ENCODE measurements around the gene MEN1.

- TF ChIP-seq, protein P1, sequence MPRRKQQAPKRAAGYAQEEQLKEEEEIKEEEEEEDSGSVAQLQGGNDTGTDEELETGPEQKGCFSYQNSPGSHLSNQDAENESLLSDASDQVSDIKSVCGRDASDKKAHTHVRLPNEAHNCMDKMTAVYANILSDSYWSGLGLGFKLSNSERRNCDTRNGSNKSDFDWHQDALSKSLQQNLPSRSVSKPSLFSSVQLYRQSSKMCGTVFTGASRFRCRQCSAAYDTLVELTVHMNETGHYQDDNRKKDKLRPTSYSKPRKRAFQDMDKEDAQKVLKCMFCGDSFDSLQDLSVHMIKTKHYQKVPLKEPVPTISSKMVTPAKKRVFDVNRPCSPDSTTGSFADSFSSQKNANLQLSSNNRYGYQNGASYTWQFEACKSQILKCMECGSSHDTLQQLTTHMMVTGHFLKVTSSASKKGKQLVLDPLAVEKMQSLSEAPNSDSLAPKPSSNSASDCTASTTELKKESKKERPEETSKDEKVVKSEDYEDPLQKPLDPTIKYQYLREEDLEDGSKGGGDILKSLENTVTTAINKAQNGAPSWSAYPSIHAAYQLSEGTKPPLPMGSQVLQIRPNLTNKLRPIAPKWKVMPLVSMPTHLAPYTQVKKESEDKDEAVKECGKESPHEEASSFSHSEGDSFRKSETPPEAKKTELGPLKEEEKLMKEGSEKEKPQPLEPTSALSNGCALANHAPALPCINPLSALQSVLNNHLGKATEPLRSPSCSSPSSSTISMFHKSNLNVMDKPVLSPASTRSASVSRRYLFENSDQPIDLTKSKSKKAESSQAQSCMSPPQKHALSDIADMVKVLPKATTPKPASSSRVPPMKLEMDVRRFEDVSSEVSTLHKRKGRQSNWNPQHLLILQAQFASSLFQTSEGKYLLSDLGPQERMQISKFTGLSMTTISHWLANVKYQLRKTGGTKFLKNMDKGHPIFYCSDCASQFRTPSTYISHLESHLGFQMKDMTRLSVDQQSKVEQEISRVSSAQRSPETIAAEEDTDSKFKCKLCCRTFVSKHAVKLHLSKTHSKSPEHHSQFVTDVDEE (CRISPR knock-in tag; IDR thresholded peaks at IDR 0.05): no peak
- TF ChIP-seq ZNF8 (CRISPR knock-in tag; IDR thresholded peaks at IDR 0.05) (no peak), TCF4 (CRISPR knock-in tag; IDR thresholded peaks at IDR 0.05; ENCODE audit: borderline replicate concordance) (no peak), OSR1 (CRISPR knock-in tag; IDR thresholded peaks at IDR 0.05) (no peak), ZC3H10 (CRISPR knock-in tag; IDR thresholded peaks at IDR 0.05) (no peak), ZFP3 (CRISPR knock-in tag; IDR thresholded peaks at IDR 0.05) (no peak), ESRRG (CRISPR knock-in tag; IDR thresholded peaks at IDR 0.05) (no peak), ARNTL (CRISPR knock-in tag; IDR thresholded peaks at IDR 0.05; ENCODE audit: borderline replicate concordance, low read depth) (no peak), PATZ1 (CRISPR knock-in tag; IDR thresholded peaks at IDR 0.05; ENCODE audit: borderline replicate concordance) (no peak), PPARA (CRISPR knock-in tag; IDR thresholded peaks at IDR 0.05; ENCODE audit: borderline replicate concordance) (no peak), RARB (CRISPR knock-in tag; IDR thresholded peaks at IDR 0.05) (no peak), BACH2 (CRISPR knock-in tag; IDR thresholded peaks at IDR 0.05; ENCODE audit: borderline replicate concordance) (no peak)
These were observed 34.2 kb upstream of the MEN1 start, which contains the start of gene CDC42BPG for GRCh38 chr11:64844330-64845128.
